GM19023 (cell line): Measurements from ENCODE around the gene SPA17.

Experiments used
- ATAC-seq: cut with Tn5 transposase; IDR thresholded peaks from one replicate; pipeline ENCODE4 v1.9.1; 2021; ENCODE audit warnings: mild to moderate bottlenecking, moderate library complexity; ENCODE audit not compliant: unreplicated experiment

Gene SPA17

GRCh38 chr11:124673333-124674167 lies at the start of gene SPA17, which contains the start of gene SIAE:
Gene SPA17, plus strand, starts transcription at chr11:124673904. Its CDS starts 1,361 bp downstream, at chr11:124675265.
Gene SIAE, minus strand, starts transcription at chr11:124673739. Its CDS starts 31 bp downstream, at chr11:124673708.
- peak; percentile 90 for ATAC-seq

GRCh38 chr11:124625504-124626168 lies 48.1 kb upstream of the SPA17 start:
- ATAC-seq, result no peak

DNA sequence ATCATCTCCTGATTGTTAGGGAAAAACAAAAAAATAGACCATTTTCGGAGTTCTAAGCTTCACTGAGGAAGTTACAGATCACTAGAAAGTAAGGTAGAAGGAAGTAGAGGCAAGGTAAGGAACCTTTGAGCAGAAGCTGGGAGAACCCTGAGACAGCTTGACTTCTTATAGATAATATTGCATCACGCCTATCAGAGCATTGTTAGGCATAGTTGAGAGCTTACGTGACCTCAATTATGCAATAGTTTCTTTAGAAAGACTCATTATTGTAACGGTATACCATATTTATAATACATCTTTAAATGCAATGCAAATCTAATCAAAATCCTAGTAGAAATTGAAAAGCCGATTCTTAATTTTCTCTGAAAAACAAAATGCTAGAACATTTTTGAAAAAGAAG lies 46.2 kb upstream of the SPA17 start:
- no peak for ATAC-seq

DNA sequence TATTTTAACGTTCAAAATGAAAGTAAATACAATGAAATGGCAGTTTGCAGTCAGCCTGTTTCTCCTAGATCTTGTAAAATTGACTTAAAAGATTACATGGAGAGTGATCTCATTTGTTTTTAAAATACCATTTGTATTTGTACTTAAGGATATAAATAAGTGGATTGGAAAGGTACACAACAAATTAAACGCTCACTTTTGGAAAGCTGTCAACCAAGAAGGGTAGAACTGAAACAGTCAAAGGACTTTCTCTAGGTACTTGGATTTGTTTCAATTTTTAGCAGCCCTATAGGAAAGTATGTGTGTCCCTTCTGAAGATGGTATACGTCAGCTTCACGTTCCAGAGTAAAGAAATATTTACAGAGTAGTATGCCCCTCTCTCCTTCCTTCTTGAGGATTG lies 43.7 kb upstream of the SPA17 start:
- no peak for ATAC-seq

DNA sequence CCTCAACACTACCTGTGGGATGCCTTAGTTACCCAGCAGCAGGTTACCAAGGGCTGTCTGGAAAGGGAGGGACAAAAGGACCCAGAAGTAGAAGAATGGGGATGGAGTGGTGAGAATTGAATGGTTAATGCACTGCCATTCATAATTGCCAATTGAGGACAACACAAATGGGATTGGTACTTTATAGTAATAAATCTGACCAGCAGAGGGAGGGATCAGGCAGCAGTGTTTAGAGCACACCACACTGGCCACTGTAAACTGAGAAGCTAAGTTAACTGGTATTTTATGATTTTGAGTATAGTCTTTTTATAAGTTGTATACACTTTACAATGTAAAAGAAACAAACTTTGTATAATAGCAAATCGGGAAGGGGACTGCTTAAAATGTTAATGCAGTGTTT lies 40.3 kb upstream of the SPA17 start:
- ATAC-seq, result no peak

GRCh38 chr11:124635932-124636331 lies 37.8 kb upstream of the SPA17 start:
- no peak for ATAC-seq

DNA sequence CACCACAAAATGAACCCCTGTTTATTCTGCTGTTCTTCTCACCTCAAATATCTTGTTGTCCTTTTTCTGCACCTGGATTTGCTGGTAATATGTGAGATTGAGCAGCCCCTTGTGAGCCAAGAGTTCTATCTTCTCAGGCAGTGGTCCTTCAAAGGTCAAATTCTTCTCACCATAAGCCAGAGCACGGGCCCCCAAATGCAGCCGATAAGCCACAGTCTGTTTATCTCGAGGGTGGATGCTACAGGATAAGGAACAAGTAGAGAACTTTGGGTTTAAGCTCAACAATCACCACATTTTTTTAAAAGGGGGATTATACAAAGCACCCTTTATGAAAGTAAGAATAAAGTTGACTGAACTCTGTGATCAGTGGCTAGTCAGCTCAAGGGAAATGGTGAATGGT lies 35.2 kb upstream of the SPA17 start:
- no peak for ATAC-seq

DNA sequence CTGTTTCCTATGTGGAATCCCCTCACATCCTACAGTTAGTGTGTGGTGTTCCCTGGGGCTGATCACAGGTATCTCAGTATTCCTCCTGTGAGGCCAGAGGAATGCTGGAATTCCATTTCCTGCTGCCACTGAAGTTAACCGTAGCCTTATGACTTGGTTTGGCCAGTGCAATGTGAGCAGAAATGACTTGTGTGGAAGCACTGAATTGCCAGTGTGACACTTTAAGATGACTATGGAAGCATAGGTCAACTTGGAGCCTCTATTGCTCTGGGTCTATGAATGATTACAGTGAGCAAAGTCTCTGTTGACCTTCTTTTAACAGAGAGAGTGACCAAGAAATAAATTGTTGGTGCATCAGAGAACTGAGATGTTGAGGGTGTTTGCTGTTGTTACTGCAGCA lies 34.5 kb upstream of the SPA17 start:
- no peak for ATAC-seq

DNA sequence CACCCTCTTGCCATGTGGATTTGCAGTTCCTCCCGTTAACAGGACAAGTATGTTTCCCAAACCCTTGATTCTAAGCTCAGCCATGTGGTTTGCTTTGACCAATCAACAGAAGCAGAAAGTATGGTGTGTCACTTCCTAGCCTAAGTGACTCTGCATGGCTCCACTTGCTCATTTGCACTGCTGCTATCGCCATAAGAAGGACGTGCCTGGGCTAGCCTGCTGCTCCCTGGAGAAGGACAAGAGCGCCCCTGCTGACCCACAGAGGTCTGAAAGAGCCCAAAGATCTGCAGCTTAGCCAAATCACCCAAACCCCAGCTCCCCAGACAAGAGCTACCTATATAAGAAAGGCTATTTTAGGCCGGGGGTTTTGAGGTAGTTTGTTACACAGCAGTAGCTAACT lies 33.0 kb upstream of the SPA17 start:
- no peak for ATAC-seq

GRCh38 chr11:124642628-124643027 lies 31.1 kb upstream of the SPA17 start:
- no peak for ATAC-seq

- no peak for ATAC-seq
Observed at GRCh38 chr11:124643042-124643604, 30.6 kb upstream of the SPA17 start.

DNA sequence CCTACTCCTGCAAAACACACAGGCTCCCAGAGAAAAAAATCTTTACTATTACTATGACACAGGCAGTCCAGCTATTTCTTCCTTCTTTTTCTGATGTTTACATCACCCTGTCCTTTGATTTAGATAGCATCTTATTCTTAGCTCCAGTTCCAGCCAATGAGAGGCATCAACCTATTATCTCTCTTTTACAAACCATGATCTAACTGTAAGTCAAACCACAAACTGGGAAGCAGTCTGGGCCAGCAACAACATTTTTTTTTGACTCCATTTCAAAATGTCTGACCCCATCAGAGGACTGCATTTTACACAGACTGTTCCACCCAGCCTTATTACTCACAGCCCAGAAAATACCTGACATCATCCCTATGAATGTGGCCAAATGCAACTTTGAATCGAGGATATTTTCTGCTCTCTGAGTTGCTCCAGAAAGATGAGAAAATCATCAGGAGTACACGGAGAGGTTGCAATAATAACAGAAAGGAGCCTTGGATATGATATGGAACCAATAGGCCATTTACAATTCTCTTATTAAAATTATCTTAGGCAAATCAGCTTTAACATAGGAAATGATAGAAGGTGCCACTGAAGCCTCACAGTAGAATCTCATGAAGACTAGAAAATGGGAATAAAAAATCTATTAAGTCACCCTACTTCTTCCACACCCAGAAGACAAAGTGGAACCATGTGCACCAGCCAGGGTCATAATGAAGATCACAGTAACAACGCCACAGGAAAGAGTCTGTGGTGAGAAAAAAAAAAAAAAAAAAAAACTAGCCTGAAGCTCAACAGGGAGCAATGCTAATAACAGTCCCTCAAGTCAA lies 29.9 kb upstream of the SPA17 start:
- no peak for ATAC-seq

DNA sequence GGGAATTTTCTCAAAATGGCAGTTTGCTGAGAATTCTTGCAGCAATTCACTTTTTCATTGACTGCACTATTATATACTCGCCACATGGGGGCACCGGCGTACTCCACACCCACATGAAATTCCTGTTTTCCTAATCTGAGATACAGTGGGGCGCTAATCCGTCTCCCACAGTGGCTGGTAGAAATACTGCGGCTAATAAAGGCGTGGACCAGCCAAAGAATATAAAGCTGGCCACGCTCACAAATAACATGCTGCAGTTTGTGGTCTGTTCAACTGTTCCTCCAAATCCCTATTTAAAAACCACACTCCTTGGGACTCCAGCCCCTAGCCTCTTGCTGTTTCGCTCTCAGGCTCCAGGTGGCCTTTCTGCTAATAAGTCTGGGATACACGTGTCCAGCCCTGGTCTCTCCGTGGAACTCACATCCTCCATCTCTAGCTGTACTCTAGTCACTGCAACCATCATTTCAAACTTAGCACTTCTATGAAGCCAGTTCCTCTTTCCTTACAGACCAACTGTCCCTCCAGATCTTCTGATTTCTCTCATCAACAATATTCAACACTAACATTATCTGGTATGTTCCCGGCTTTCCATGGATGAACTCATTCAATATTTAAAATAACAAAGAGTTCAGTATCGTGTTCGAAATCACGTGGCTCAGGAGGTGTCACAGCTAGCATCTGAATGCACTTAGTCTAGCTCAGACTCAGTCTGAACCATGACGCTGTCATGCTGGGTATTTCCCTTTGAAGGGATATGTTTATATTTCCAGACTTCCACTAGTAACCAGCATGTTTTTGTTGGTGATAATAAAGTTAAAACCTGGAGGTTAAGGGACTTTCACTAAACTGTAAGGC lies 29.1 kb upstream of the SPA17 start:
- peak; percentile 55 for ATAC-seq

- ATAC-seq, result no peak
Observed at GRCh38 chr11:124646148-124646547, 27.6 kb upstream of the SPA17 start.

GRCh38 chr11:124648610-124649009 lies 25.1 kb upstream of the SPA17 start:
- no peak for ATAC-seq

GRCh38 chr11:124656774-124657630 lies 16.7 kb upstream of the SPA17 start:
- ATAC-seq, result no peak

GRCh38 chr11:124657904-124658303 lies 15.8 kb upstream of the SPA17 start:
- no peak for ATAC-seq

DNA sequence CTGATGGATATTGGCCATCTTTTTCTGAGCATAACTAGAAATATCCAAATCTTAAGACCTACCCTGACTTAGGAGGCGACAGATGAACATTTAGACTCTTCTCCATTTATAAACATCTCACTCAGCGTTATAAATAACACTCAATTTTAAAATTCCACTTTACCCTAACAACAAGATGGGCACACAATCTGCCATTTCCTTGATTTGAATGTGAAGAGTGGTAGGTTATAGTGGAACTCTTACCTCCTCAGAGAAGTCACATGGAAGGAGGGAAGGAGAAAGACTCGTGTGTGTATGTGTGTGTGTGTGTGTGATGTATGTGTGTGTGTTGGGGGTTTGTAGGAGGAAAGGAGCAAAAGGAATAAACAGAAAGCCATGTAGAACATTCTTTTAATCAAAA lies 15.2 kb upstream of the SPA17 start:
- no peak for ATAC-seq

GRCh38 chr11:124658986-124659385 lies 14.7 kb upstream of the SPA17 start:
- ATAC-seq, result no peak
